Brain microvascular endothelial cell (primary cell): ENCODE results near the gene AMZ1.
"Not testable (repeated sequence)": the region's sequence is repeated elsewhere in the genome, so short reads cannot be mapped to it uniquely, and the experiment has no call there.

Experiments used
- DNase-seq: peaks from one replicate; pipeline ENCODE4 v3.0.0-alpha.2; 2020
- H3K27ac ChIP-seq: fragments of 250-450 bp; sonication (Bioruptor Pico); 2 replicates; pipeline ENCODE4 v1.5.1; 2020; ENCODE audit warnings: mild to moderate bottlenecking, moderate library complexity
- H3K27me3 ChIP-seq: fragments of 250-450 bp; sonication (Bioruptor Pico); replicated peaks from 2 replicates; pipeline ENCODE4 v1.5.1; 2020; ENCODE audit warnings: mild to moderate bottlenecking
- H3K36me3 ChIP-seq: fragments of 250-450 bp; sonication (Bioruptor Pico); replicated peaks from 2 replicates; pipeline ENCODE4 v1.5.1; 2020; ENCODE audit warnings: mild to moderate bottlenecking
- H3K4me3 ChIP-seq: 2 replicates; pipeline ENCODE4 v1.5.1; 2011; ENCODE audit warnings: low read depth, mild to moderate bottlenecking, control low read depth, low read length, moderate library complexity
- in situ Hi-C: cut with HindIII; loops from 2 replicates; pipeline ENCODE4 v1.10.0; 2017; ENCODE audit warnings: low sequenced_read_pairs, low pct_ligation_motif_present
- TF ChIP-seq, protein P1 (sequence below): IDR thresholded peaks from 2 replicates; pipeline ENCODE4 v1.5.1; 2011; ENCODE audit warnings: low read depth, mild to moderate bottlenecking, moderate library complexity, low read length, control low read depth, inconsistent platforms; ENCODE audit errors: missing control alignments

AMZ1 gene

GRCh38 chr7:2725178-2726105 lies 37.4 kb downstream of the AMZ1 start:
- no peak for DNase-seq
- H3K27me3 ChIP-seq: no peaks in the 10 kb centered on the region
- no peak overlapping the region for H3K4me3 ChIP-seq
- TF ChIP-seq, protein P1, sequence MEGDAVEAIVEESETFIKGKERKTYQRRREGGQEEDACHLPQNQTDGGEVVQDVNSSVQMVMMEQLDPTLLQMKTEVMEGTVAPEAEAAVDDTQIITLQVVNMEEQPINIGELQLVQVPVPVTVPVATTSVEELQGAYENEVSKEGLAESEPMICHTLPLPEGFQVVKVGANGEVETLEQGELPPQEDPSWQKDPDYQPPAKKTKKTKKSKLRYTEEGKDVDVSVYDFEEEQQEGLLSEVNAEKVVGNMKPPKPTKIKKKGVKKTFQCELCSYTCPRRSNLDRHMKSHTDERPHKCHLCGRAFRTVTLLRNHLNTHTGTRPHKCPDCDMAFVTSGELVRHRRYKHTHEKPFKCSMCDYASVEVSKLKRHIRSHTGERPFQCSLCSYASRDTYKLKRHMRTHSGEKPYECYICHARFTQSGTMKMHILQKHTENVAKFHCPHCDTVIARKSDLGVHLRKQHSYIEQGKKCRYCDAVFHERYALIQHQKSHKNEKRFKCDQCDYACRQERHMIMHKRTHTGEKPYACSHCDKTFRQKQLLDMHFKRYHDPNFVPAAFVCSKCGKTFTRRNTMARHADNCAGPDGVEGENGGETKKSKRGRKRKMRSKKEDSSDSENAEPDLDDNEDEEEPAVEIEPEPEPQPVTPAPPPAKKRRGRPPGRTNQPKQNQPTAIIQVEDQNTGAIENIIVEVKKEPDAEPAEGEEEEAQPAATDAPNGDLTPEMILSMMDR: no peak
- in situ Hi-C loops: no loop called here
- H3K27ac ChIP-seq: no peak overlapping the region
- H3K36me3 ChIP-seq: peaks cover 35% of the 10 kb centered on the region

GRCh38 chr7:2726316-2727018 lies 38.5 kb downstream of the AMZ1 start:
- DNase-seq: no peak
- Histone ChIP-seq H3K27me3 (no peaks in the 10 kb centered on the region), H3K27ac (no peak overlapping the region), H3K4me3 (no peak overlapping the region), H3K36me3 (peaks cover 33% of the 10 kb centered on the region)
- in situ Hi-C loops: no loop called here
- TF ChIP-seq, protein P1: no peak

GRCh38 chr7:2727206-2727605 lies 39.2 kb downstream of the AMZ1 start:
- H3K27me3 ChIP-seq, H3K4me3 ChIP-seq, in situ Hi-C loops, H3K27ac ChIP-seq, DNase-seq: not testable (repeated sequence)
- H3K36me3 ChIP-seq: peaks cover 33% of the 10 kb centered on the region

DNA sequence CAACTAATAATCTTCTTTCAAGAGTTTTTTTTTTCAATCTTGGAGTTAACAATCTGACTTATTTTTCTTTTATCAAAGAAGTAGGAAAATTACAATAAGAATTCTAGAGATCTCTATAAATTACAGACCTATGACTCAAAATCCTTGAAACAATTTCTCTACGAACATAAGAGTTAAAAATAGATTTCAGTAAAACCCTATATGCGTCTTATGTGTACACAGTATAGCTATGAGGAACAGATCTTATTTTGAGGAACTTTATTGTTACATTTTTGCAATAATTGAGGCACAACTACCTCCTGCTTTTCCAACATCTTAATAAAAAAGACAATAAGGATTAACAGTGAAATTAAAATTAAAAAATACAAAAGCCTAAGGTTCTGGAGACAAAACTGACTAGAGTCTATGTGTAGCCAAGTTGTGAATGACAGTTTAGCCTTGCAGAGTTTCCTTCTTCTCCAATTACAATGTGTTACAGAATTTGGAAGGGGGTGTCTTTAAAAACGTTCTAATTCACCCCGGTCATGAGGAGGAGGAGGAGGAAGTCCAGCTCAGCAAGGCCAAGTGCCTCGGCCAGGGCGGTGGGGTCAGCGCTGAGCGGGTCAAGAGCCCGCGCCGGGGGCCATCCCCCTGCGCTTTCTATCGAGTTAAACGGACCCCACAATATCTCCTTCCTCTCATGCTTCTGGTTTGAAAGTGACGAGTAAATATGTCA lies 40.5 kb downstream of the AMZ1 start:
- TF ChIP-seq, protein P1: no peak
- peaks cover 40% of the 10 kb centered on the region for H3K36me3 ChIP-seq

GRCh38 chr7:2729031-2729892 lies 41.3 kb downstream of the AMZ1 start:
- DNase-seq: no peak
- Histone ChIP-seq H3K27ac (no peak overlapping the region), H3K36me3 (peaks cover 40% of the 10 kb centered on the region), H3K4me3 (no peak overlapping the region), H3K27me3 (no peaks in the 10 kb centered on the region)
- TF ChIP-seq, protein P1: no peak
- in situ Hi-C loops: no loop called here

More for the DNA sequence above, 40.5 kb downstream of the AMZ1 start:
- H3K27me3 ChIP-seq: no peaks in the 10 kb centered on the region
- DNase-seq: no peak
- in situ Hi-C loops: no loop called here
- H3K4me3 ChIP-seq: no peak overlapping the region
- H3K27ac ChIP-seq: no peak overlapping the region
